22Rv1 (cell line): Measurements from ENCODE around the gene FOLR2.

ENCODE experiments used
- H3K27ac ChIP-seq: fragments of 450-650 bp; 2 replicates; pipeline ENCODE4 v1.5.1; 2017
- ZFX ChIP-seq: fragments of 450-650 bp; IDR thresholded peaks from 2 replicates; pipeline ENCODE4 v1.6.1; 2017; ENCODE audit warnings: antibody characterized with exemption, borderline replicate concordance
- TF ChIP-seq, protein P1 (sequence below): fragments of 450-650 bp; IDR thresholded peaks from 2 replicates; pipeline ENCODE4 v1.5.1; 2017; ENCODE audit warnings: mild to moderate bottlenecking

FOLR2 gene

GRCh38 chr11:72242141-72242540 is 25.5 kb downstream of the FOLR2 start:
- H3K27ac ChIP-seq = no peak overlapping the region
- TF ChIP-seq ZFX = no peak
- TF ChIP-seq, protein P1, sequence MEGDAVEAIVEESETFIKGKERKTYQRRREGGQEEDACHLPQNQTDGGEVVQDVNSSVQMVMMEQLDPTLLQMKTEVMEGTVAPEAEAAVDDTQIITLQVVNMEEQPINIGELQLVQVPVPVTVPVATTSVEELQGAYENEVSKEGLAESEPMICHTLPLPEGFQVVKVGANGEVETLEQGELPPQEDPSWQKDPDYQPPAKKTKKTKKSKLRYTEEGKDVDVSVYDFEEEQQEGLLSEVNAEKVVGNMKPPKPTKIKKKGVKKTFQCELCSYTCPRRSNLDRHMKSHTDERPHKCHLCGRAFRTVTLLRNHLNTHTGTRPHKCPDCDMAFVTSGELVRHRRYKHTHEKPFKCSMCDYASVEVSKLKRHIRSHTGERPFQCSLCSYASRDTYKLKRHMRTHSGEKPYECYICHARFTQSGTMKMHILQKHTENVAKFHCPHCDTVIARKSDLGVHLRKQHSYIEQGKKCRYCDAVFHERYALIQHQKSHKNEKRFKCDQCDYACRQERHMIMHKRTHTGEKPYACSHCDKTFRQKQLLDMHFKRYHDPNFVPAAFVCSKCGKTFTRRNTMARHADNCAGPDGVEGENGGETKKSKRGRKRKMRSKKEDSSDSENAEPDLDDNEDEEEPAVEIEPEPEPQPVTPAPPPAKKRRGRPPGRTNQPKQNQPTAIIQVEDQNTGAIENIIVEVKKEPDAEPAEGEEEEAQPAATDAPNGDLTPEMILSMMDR = no peak

DNA sequence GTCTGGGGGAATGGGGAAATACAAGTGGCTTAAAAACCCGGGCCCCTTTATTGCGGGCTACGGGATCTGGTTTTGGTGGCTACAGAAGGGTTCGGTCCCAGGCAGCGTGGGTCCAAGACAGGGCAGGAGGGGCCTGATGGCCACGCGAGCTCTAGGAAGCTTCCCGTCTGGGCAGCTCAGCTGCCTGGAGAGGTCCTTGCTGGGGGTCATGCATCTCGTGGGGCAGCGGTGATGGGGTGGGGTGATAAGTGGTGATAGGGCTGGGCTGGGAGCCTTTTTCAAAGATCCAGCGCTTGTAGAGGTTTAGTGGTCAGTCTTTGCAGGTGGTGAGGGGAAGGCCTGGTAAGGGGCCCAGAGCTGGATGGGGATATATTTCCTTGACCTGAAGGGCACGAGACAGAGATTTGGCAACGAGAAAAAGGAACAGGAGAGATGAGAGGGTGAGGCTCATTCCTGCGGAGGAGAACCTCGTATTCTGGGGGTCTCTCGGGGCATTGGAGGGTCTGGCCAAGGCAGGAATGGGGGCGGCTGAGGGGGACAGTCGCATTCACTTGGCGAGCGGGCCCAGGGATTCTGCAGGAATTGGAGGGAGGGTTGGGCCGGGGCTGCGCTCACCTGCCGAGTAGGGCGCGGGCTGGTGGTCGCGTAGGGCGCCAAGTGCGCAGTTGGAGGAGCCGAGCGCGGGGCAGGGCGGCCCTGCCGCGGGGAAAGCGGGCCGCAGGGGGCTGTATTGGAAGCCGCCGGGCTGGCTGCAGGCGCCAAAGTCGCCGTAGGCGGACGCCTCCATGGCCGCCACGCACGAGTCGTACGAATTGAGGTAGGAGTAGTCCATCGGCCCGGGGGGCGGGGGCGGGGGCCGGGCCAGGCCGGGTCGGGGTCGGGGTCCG is 26.8 kb downstream of the FOLR2 start:
- no peak for TF ChIP-seq ZFX
- TF ChIP-seq, protein P1 = no peak
- H3K27ac ChIP-seq = no peak overlapping the region

- H3K27ac ChIP-seq = no peak within 1 kb of the TSS
- TF ChIP-seq ZFX = no peak
- TF ChIP-seq, protein P1 = no peak
Measured at GRCh38 chr11:72244060-72244360, 27.4 kb downstream of the FOLR2 start, which contains the start of gene PHOX2A. PHOX2A (minus strand) TSS chr11:72244176; CDS start chr11:72244004, 172 bp downstream.

- H3K27ac ChIP-seq = no peak overlapping the region
- TF ChIP-seq, protein P1 = no peak
- no peak for TF ChIP-seq ZFX
Measured at GRCh38 chr11:72244361-72245262, 28.0 kb downstream of the FOLR2 start.

- TF ChIP-seq, protein P1 = no peak
- TF ChIP-seq ZFX = no peak
- H3K27ac ChIP-seq = no peak overlapping the region
Measured at GRCh38 chr11:72245263-72245816, 28.7 kb downstream of the FOLR2 start.

GRCh38 chr11:72247584-72247983 is 31.0 kb downstream of the FOLR2 start:
- TF ChIP-seq, protein P1 = no peak
- no peak for TF ChIP-seq ZFX
- no peak overlapping the region for H3K27ac ChIP-seq
